MCF 10A (cell line): Measurements from ENCODE around the gene SMG6. TPM values are rescaled to one million over a fixed set of nuclear protein-coding genes. Genes with fewer than 3 reads are reported as not detected.

Experiments used
- BruUV-seq: library from RNA; stranded (reverse); fragments of 400-500 nt; replicated peaks from 2 replicates; lab custom pipeline; 2021; lab: Mats Ljungman, UMichigan
- CTCF ChIA-PET: fragments of 300-600 bp; sonication (Branson Sonifier 250); formaldehyde crosslinking; extraction: SDS; loops from one replicate; lab custom pipeline; 2021; ENCODE audit warnings: antibody characterized with exemption, inconsistent platforms; lab: Yijun Ruan, JAX
- POLR2A ChIA-PET: fragments of 300-600, 350-650 bp; sonication (Branson Sonifier 250); formaldehyde crosslinking; extraction: SDS; loops from one replicate; lab custom pipeline; 2020; ENCODE audit warnings: antibody characterized with exemption, inconsistent platforms; lab: Yijun Ruan, JAX
- DNase-seq: peaks from one replicate; pipeline ENCODE4 v3.0.0-alpha.2; 2018; ENCODE audit not compliant: unreplicated experiment
- H3K27ac Mint-ChIP-seq: one replicate; pipeline ENCODE4 v1.8.0; 2022; ENCODE audit warnings: mild to moderate bottlenecking, low read depth, mixed read lengths; ENCODE audit not compliant: unreplicated experiment
- H3K27me3 Mint-ChIP-seq: one replicate; pipeline ENCODE4 v1.8.0; 2022; ENCODE audit warnings: mixed read lengths; ENCODE audit not compliant: insufficient read depth, unreplicated experiment
- H3K36me3 Mint-ChIP-seq: one replicate; pipeline ENCODE4 v1.8.0; 2022; ENCODE audit warnings: mild to moderate bottlenecking, moderate library complexity, mixed read lengths; ENCODE audit not compliant: insufficient read depth, unreplicated experiment
- H3K4me1 Mint-ChIP-seq: one replicate; pipeline ENCODE4 v1.8.0; 2022; ENCODE audit warnings: mixed read lengths; ENCODE audit not compliant: insufficient read depth, unreplicated experiment
- H3K4me3 Mint-ChIP-seq: one replicate; pipeline ENCODE4 v1.8.0; 2022; ENCODE audit warnings: mild to moderate bottlenecking, moderate library complexity, mixed read lengths; ENCODE audit not compliant: unreplicated experiment
- H3K9me3 Mint-ChIP-seq: one replicate; pipeline ENCODE4 v1.8.0; 2022; ENCODE audit warnings: mixed read lengths; ENCODE audit not compliant: unreplicated experiment
- intact Hi-C: fragments of 100-400 bp; cut with micrococcal nuclease; formaldehyde crosslinking; loops from 2 replicates; pipeline ENCODE4 v1.14.1; 2022
- total RNA-seq: library from RNA; stranded (reverse); gene quantifications from 2 replicates; pipeline ENCODE4 v1.2.3, GENCODE V29; 2022
- TF ChIP-seq, protein P1 (sequence below): fragments of 200-600 bp; IDR thresholded peaks from one replicate; pipeline ENCODE4 v1.8.0; 2022; ENCODE audit warnings: antibody characterized with exemption, mild to moderate bottlenecking; ENCODE audit not compliant: unreplicated experiment

Gene SMG6
- total RNA-seq, 1 experiment from 2014 or later, result 17.0 TPM

- TF ChIP-seq, protein P1, sequence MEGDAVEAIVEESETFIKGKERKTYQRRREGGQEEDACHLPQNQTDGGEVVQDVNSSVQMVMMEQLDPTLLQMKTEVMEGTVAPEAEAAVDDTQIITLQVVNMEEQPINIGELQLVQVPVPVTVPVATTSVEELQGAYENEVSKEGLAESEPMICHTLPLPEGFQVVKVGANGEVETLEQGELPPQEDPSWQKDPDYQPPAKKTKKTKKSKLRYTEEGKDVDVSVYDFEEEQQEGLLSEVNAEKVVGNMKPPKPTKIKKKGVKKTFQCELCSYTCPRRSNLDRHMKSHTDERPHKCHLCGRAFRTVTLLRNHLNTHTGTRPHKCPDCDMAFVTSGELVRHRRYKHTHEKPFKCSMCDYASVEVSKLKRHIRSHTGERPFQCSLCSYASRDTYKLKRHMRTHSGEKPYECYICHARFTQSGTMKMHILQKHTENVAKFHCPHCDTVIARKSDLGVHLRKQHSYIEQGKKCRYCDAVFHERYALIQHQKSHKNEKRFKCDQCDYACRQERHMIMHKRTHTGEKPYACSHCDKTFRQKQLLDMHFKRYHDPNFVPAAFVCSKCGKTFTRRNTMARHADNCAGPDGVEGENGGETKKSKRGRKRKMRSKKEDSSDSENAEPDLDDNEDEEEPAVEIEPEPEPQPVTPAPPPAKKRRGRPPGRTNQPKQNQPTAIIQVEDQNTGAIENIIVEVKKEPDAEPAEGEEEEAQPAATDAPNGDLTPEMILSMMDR, result no peak
- H3K9me3 Mint-ChIP-seq, result no peaks in the 10 kb centered on the region
- H3K27ac Mint-ChIP-seq, result peak overlapping the region; percentile 18
- H3K27me3 Mint-ChIP-seq, result no peaks in the 10 kb centered on the region
- POLR2A ChIA-PET, result interaction anchor here (1.0 kb wide), 1 partner anchor 26 kb away, joined by 6 read pairs; the partner anchor contains the start of gene TSR1
- peaks cover 12% of the 10 kb centered on the region for H3K4me1 Mint-ChIP-seq
- DNase-seq, result no peak
- CTCF ChIA-PET, result interaction anchor here (0.6 kb wide), 2 partner anchors 262 to 539 kb away, joined by 3 read pairs; no protein-coding TSS in a partner anchor
- peaks cover 20% of the 10 kb centered on the region for H3K36me3 Mint-ChIP-seq
- BruUV-seq, result no TSS peak
- no peak overlapping the region for H3K4me3 Mint-ChIP-seq
- intact Hi-C loops, result no loop called here
Observed at GRCh38 chr17:2309338-2310154, 6.0 kb upstream of the SMG6 start.

- no peak overlapping the region for H3K4me3 Mint-ChIP-seq
Observed at GRCh38 chr17:2304931-2305330, 1.3 kb upstream of the SMG6 start.

GRCh38 chr17:2302778-2303203, 794 bp downstream of the SMG6 start:
- peak; percentile 13 for DNase-seq
- Mint-ChIP-seq H3K4me1 (peaks cover 12% of the 10 kb centered on the region), H3K4me3 (peak overlapping the region; percentile 85), H3K9me3 (no peaks in the 10 kb centered on the region), H3K27ac (peak overlapping the region; percentile 9), H3K36me3 (peaks cover 28% of the 10 kb centered on the region), H3K27me3 (no peaks in the 10 kb centered on the region)
- TF ChIP-seq, protein P1, result no peak
- POLR2A ChIA-PET, result interaction anchor here (0.5 to 7.8 kb wide), 24 partner anchors 7 to 586 kb away, joined by 3 to 111 read pairs (median 4); partner anchors contain the start of genes SGSM2 and TSR1
- intact Hi-C loops, result no loop called here
- BruUV-seq, result TSS peak; percentile 43
- CTCF ChIA-PET, result interaction anchor here (0.8 to 2.7 kb wide), 7 partner anchors 20 to 109 kb away, joined by 3 to 8 read pairs (median 4); partner anchors contain the start of gene TSR1

More at GRCh38 chr17:2304931-2305330, 1.3 kb upstream of the SMG6 start:
- H3K4me1 Mint-ChIP-seq, result peaks cover 16% of the 10 kb centered on the region
- DNase-seq, result no peak
- H3K27me3 Mint-ChIP-seq, result no peaks in the 10 kb centered on the region
- no peak overlapping the region for H3K27ac Mint-ChIP-seq
- CTCF ChIA-PET, result interaction anchor here (0.6 to 0.7 kb wide), 4 partner anchors 9 to 264 kb away, joined by 3 to 5 read pairs (median 4); no protein-coding TSS in a partner anchor
- intact Hi-C loops, result no loop called here
- TF ChIP-seq, protein P1, result no peak
- H3K9me3 Mint-ChIP-seq, result no peaks in the 10 kb centered on the region
- peaks cover 14% of the 10 kb centered on the region for H3K36me3 Mint-ChIP-seq
- POLR2A ChIA-PET, result interaction anchor here (0.6 to 7.8 kb wide), 3 partner anchors 26 to 489 kb away, joined by 3 to 111 read pairs (median 12); partner anchors contain the start of genes SGSM2 and TSR1
- TSS peak; percentile 77 for BruUV-seq

GRCh38 chr17:2299756-2300155, 3.8 kb downstream of the SMG6 start:
- Mint-ChIP-seq H3K36me3 (peaks cover 47% of the 10 kb centered on the region), H3K9me3 (no peaks in the 10 kb centered on the region), H3K4me1 (peaks cover 28% of the 10 kb centered on the region), H3K4me3 (no peak overlapping the region), H3K27me3 (no peaks in the 10 kb centered on the region), H3K27ac (no peak overlapping the region)
- ChIA-PET CTCF (no interaction called here), POLR2A (no interaction called here)
- DNase-seq, result no peak
- intact Hi-C loops, result no loop called here
- BruUV-seq, result no TSS peak
- TF ChIP-seq, protein P1, result no peak
